ENCODE measurements around the gene CSNK1G1. TPM values are rescaled to one million over a fixed set of nuclear protein-coding genes. Genes with fewer than 3 reads are reported as not detected.

CSNK1G1 gene
- polyA plus RNA-seq, 1 donor from 2014 or later = 18.9 TPM

GRCh38 chr15:64314456-64314855, 41.5 kb downstream of the CSNK1G1 start:
- H3K27me3 ChIP-seq (ENCODE audit: insufficient read depth, low read depth, low read length) = no peaks in the 10 kb centered on the region
- TF ChIP-seq POLR2AphosphoS5 (IDR thresholded peaks at IDR 0.05) = no peak
- TF ChIP-seq MXI1 (conservative IDR thresholded peaks at IDR 0.05; ENCODE audit: poor library complexity, severe bottlenecking) = no peak
- TF ChIP-seq SMC3 (conservative IDR thresholded peaks at IDR 0.05; ENCODE audit: poor library complexity) = no peak
- TF ChIP-seq TAF1 (IDR thresholded peaks at IDR 0.05; ENCODE audit: low read depth) = no peak
- no peak for TF ChIP-seq RAD21 (conservative IDR thresholded peaks at IDR 0.05)
- TF ChIP-seq REST (IDR thresholded peaks at IDR 0.05; ENCODE audit: borderline replicate concordance) = no peak
- no peak for TF ChIP-seq CTCF (IDR thresholded peaks at IDR 0.05; ENCODE audit: poor library complexity, severe bottlenecking)
- H4K20me1 ChIP-seq (ENCODE audit: insufficient read depth) = no peaks in the 10 kb centered on the region
- no peak overlapping the region for H3K9ac ChIP-seq (ENCODE audit: low read length)
- H3F3A ChIP-seq (ENCODE audit: insufficient read depth, low read length, poor library complexity, severe bottlenecking) = no peaks in the 10 kb centered on the region
- no peaks in the 10 kb centered on the region for H3K9me3 ChIP-seq (ENCODE audit: low read length)
- H3K79me2 ChIP-seq (replicated peaks; ENCODE audit: insufficient read depth, low read length) = no peaks in the 10 kb centered on the region
- no peak overlapping the region for H3K4me3 ChIP-seq (ENCODE audit: low read length)
- H2AFZ ChIP-seq (ENCODE audit: low read depth, low read length) = no peak overlapping the region
- H3K9me2 ChIP-seq (ENCODE audit: insufficient read depth, low read length) = no peaks in the 10 kb centered on the region
- no peak overlapping the region for H3K4me2 ChIP-seq (ENCODE audit: low read length)
- H3K27ac ChIP-seq (ENCODE audit: low read length) = no peak overlapping the region
- H3K36me3 ChIP-seq (ENCODE audit: insufficient read depth, low read length) = no peaks in the 10 kb centered on the region

GRCh38 chr15:64311566-64311965, 44.4 kb downstream of the CSNK1G1 start:
- H3K4me2 ChIP-seq (ENCODE audit: low read length) = no peak overlapping the region
- H3F3A ChIP-seq (ENCODE audit: insufficient read depth, low read length, poor library complexity, severe bottlenecking) = no peaks in the 10 kb centered on the region
- no peak overlapping the region for H3K4me3 ChIP-seq (ENCODE audit: low read length)
- no peak overlapping the region for H3K27ac ChIP-seq (ENCODE audit: low read length)
- H3K36me3 ChIP-seq (ENCODE audit: insufficient read depth, low read length) = no peaks in the 10 kb centered on the region
- no peaks in the 10 kb centered on the region for H3K79me2 ChIP-seq (replicated peaks; ENCODE audit: insufficient read depth, low read length)
- no peaks in the 10 kb centered on the region for H3K9me2 ChIP-seq (ENCODE audit: insufficient read depth, low read length)
- no peak overlapping the region for H2AFZ ChIP-seq (ENCODE audit: low read depth, low read length)
- no peak for TF ChIP-seq RAD21 (conservative IDR thresholded peaks at IDR 0.05)
- TF ChIP-seq EP300 (conservative IDR thresholded peaks at IDR 0.05; ENCODE audit: poor library complexity, severe bottlenecking) = no peak
- H3K9me3 ChIP-seq (ENCODE audit: low read length) = no peaks in the 10 kb centered on the region
- H4K20me1 ChIP-seq (ENCODE audit: insufficient read depth) = no peaks in the 10 kb centered on the region
- H3K9ac ChIP-seq (ENCODE audit: low read length) = no peak overlapping the region
- no peaks in the 10 kb centered on the region for H3K27me3 ChIP-seq (ENCODE audit: insufficient read depth, low read depth, low read length)

GRCh38 chr15:64310036-64310435, 45.9 kb downstream of the CSNK1G1 start:
- Histone ChIP-seq H3K27ac (ENCODE audit: low read length) (no peak overlapping the region), H3K9me2 (ENCODE audit: insufficient read depth, low read length) (no peaks in the 10 kb centered on the region), H4K20me1 (ENCODE audit: insufficient read depth) (no peaks in the 10 kb centered on the region), H3K9ac (ENCODE audit: low read length) (no peak overlapping the region), H3K9me3 (ENCODE audit: low read length) (no peaks in the 10 kb centered on the region), H2AFZ (ENCODE audit: low read depth, low read length) (no peak overlapping the region), H3K36me3 (ENCODE audit: insufficient read depth, low read length) (no peaks in the 10 kb centered on the region), H3K79me2 (replicated peaks; ENCODE audit: insufficient read depth, low read length) (no peaks in the 10 kb centered on the region), H3F3A (ENCODE audit: insufficient read depth, low read length, poor library complexity, severe bottlenecking) (no peaks in the 10 kb centered on the region), H3K27me3 (ENCODE audit: insufficient read depth, low read depth, low read length) (no peaks in the 10 kb centered on the region), H3K4me3 (ENCODE audit: low read length) (no peak overlapping the region), H3K4me2 (ENCODE audit: low read length) (no peak overlapping the region)
- TF ChIP-seq EZH2 (IDR thresholded peaks at IDR 0.05; ENCODE audit: borderline replicate concordance, insufficient read depth, low read length, poor library complexity, severe bottlenecking) (no peak), RAD21 (conservative IDR thresholded peaks at IDR 0.05) (no peak), CTCF (IDR thresholded peaks at IDR 0.05; ENCODE audit: poor library complexity, severe bottlenecking) (no peak), SMC3 (conservative IDR thresholded peaks at IDR 0.05; ENCODE audit: poor library complexity) (no peak), TAF1 (IDR thresholded peaks at IDR 0.05; ENCODE audit: low read depth) (no peak), MXI1 (conservative IDR thresholded peaks at IDR 0.05; ENCODE audit: poor library complexity, severe bottlenecking) (no peak), POLR2AphosphoS5 (IDR thresholded peaks at IDR 0.05) (no peak), REST (IDR thresholded peaks at IDR 0.05; ENCODE audit: borderline replicate concordance) (no peak), EP300 (conservative IDR thresholded peaks at IDR 0.05; ENCODE audit: poor library complexity, severe bottlenecking) (no peak)
